Common myeloid progenitor, CD34-positive (primary cell): ENCODE measurements around the gene INSIG1.

ENCODE experiments used
- CTCF ChIA-PET: fragments of 350-600 bp; sonication (Branson Sonifier 250); formaldehyde crosslinking; loops from one replicate; lab custom pipeline; 2021; ENCODE audit warnings: antibody characterized with exemption; lab: Charles Lee
- POLR2A ChIA-PET: fragments of 350-600 bp; sonication (Branson Sonifier 250); formaldehyde crosslinking; loops from one replicate; lab custom pipeline; 2021; ENCODE audit warnings: antibody characterized with exemption; lab: Charles Lee
- DNase-seq, 3 donors: peaks; one replicate each; pipeline versions ENCODE4 v3.0.0 to v3.0.0-alpha.2; 2013
- H3K27ac ChIP-seq, 2 experiments: 1 replicate in 1 of 2; 2 replicates in 1 of 2; pipeline ENCODE4 v1.7.0; 2013; ENCODE audit warnings: inconsistent platforms in 2 of 2, low read length in 2 of 2, mild to moderate bottlenecking in 2 of 2, low read depth in 1 of 2, moderate library complexity in 1 of 2; ENCODE audit not compliant: severe bottlenecking in 2 of 2, insufficient read depth in 1 of 2, poor library complexity in 1 of 2
- H3K27me3 ChIP-seq, 5 experiments: replicated peaks in 2 of 5; 1 replicate in 3 of 5; 2 replicates in 2 of 5; pipeline versions ENCODE4 v1.6.1 to v1.7.0; 2013; ENCODE audit warnings: low read length in 4 of 5, mild to moderate bottlenecking in 2 of 5, moderate library complexity in 2 of 5, inconsistent platforms in 1 of 5; ENCODE audit not compliant: insufficient read depth in 5 of 5, control insufficient read depth in 4 of 5
- H3K36me3 ChIP-seq, 4 experiments: 1 replicate in 2 of 4; 2 replicates in 2 of 4; pipeline versions ENCODE4 v1.6.1 to v1.7.0; 2013; ENCODE audit warnings: low read length in 3 of 4, control low read depth in 1 of 4, mild to moderate bottlenecking in 1 of 4; ENCODE audit not compliant: control insufficient read depth in 4 of 4, insufficient read depth in 4 of 4
- H3K4me1 ChIP-seq, 4 experiments: 1 replicate in 3 of 4; 2 replicates in 1 of 4; pipeline versions ENCODE4 v1.6.1 to v1.7.1; 2013; ENCODE audit warnings: low read length in 3 of 4, mild to moderate bottlenecking in 3 of 4, control low read depth in 1 of 4, inconsistent platforms in 1 of 4, moderate library complexity in 1 of 4; ENCODE audit not compliant: control insufficient read depth in 4 of 4, insufficient read depth in 4 of 4; ENCODE audit errors: control extremely low read depth in 1 of 4
- H3K4me3 ChIP-seq, 7 experiments: 1 replicate in 4 of 7; 2 replicates in 3 of 7; pipeline versions ENCODE4 v1.5.1 to v1.7.0; 2013; ENCODE audit warnings: mild to moderate bottlenecking in 7 of 7, low read length in 6 of 7, moderate library complexity in 6 of 7, inconsistent platforms in 2 of 7, low read depth in 2 of 7, control low read depth in 1 of 7; ENCODE audit not compliant: insufficient read depth in 4 of 7, control insufficient read depth in 1 of 7; ENCODE audit errors: extremely low read depth in 1 of 7
- H3K9me3 ChIP-seq, 5 experiments: 1 replicate in 4 of 5; 2 replicates in 1 of 5; pipeline versions ENCODE4 v1.6.1 to v1.7.1; 2013; ENCODE audit warnings: low read length in 4 of 5, mild to moderate bottlenecking in 2 of 5, inconsistent platforms in 1 of 5, low read depth in 1 of 5, moderate library complexity in 1 of 5; ENCODE audit not compliant: control insufficient read depth in 4 of 5, insufficient read depth in 2 of 5; ENCODE audit errors: control extremely low read depth in 1 of 5
- whole genome bisulfite sequencing: methylation state at CpG from one replicate; pipeline ENCODE4 v1.1.5; 2013; ENCODE audit not compliant: insufficient coverage; 5-methylcytosine and 5-hydroxymethylcytosine counted together

The INSIG1 gene

GRCh38 chr7:155289107-155289506 is 8.6 kb upstream of the INSIG1 start:
- ChIA-PET POLR2A (no interaction called here), CTCF (interaction anchor here (0.9 to 3.6 kb wide), 3 partner anchors 8 to 13 kb away, joined by 3 to 12 read pairs (median 6); partner anchors contain the start of gene INSIG1)
- H3K27me3 ChIP-seq: no peaks in the 10 kb centered on the region
- no peak for DNase-seq
- H3K4me3 ChIP-seq: no peak overlapping the region
- peaks cover 0 to 29% (median 14%) of the 10 kb centered on the region in 4 experiments for H3K4me1 ChIP-seq
- no peak overlapping the region for H3K27ac ChIP-seq
- 100% methylated on average over 6 of the region's 7 CpGs for WGBS
- H3K9me3 ChIP-seq: peaks cover 0 to 5% (median 0%) of the 10 kb centered on the region in 5 experiments
- H3K36me3 ChIP-seq: no peaks in the 10 kb centered on the region

DNA sequence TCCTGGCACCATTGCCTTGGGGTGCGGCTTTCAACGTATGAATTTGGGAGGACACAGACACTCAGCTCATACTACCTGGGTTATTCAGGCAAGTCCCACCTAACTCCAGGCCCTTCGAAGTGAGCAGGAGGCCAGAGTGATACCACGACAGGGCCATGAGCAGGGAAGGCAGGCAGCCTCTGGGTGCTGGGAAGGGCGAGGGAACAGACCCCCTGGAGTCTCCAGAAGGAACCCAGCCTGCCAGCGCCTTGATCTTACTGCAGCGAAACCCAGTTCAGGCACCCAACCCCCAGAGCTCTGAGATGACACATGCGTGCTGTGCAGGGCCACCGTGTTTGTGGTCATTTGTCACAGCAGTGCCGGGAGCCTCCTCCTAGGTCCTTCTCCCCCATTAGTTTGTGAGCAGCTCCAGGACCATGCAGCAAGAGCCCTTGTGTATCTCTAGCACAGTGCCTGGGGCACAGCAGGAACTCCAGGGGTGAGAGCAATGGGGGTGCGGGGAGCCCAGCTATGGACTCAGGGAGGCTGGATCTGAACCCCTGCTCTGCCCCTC is 7.7 kb upstream of the INSIG1 start:
- Histone ChIP-seq H3K27ac (no peak overlapping the region), H3K36me3 (no peaks in the 10 kb centered on the region), H3K27me3 (no peaks in the 10 kb centered on the region), H3K4me3 (no peak overlapping the region), H3K9me3 (peaks cover 0 to 5% (median 0%) of the 10 kb centered on the region in 5 experiments), H3K4me1 (peaks cover 0 to 21% (median 14%) of the 10 kb centered on the region in 4 experiments)
- CTCF ChIA-PET: interaction anchor here (1.6 kb wide), 1 partner anchor 12 kb away, joined by 6 read pairs; no protein-coding TSS in a partner anchor
- WGBS: 91% methylated on average over 11 of the region's 11 CpGs
- POLR2A ChIA-PET: no interaction called here
- DNase-seq: no peak

DNA sequence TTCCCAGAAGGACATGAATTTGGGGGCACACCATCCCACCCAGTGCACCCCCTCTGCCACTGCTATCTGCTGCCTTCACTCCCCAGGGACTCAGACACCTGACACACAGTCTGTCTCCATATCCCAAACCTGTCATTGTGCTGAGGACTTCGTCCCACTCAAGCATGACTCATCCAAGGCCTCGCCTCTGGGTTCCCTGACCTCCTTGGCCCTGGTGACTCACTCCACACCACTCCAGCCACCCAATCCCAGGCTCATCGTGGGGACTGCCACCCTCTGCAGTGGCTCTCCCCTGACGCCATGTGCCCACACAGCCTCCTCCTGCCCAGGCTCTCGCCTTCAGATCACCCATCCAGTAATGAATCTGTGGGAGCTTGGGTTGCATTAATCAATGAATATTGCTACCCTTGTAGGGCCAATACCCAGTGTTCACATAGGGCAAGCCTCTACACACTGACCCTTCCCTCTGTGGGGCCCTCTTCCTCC is 6.6 kb upstream of the INSIG1 start:
- 90% methylated on average over 4 of the region's 5 CpGs for WGBS
- no peak overlapping the region for H3K4me3 ChIP-seq
- DNase-seq: peak in 1 of 3 donors; percentile 13
- POLR2A ChIA-PET: no interaction called here
- no peaks in the 10 kb centered on the region for H3K27me3 ChIP-seq
- no peaks in the 10 kb centered on the region for H3K36me3 ChIP-seq
- peaks cover 0 to 26% (median 17%) of the 10 kb centered on the region in 4 experiments for H3K4me1 ChIP-seq
- no peak overlapping the region for H3K27ac ChIP-seq
- CTCF ChIA-PET: no interaction called here
- H3K9me3 ChIP-seq: peaks cover 0 to 5% (median 0%) of the 10 kb centered on the region in 5 experiments

DNA sequence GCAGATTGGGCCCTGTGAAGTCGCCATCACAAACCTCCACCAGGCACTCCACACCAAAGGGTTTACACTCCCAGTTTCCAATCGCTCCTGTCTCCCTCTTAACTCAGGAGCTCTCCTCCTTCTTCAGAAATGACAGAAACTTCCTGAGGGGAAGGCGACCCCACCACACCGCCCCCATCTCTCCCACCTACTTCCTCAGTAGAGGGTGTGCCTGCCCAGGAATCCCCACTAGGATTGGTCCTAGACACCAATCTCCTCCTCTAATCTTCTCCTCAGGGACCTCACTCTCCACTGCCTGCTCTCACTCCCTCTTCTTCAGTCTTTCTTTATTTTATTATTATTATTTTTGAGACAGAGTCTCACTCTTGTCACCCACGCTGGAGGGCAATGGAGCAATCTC is 5.9 kb upstream of the INSIG1 start:
- DNase-seq: no peak
- WGBS: 100% methylated on average over 2 of the region's 5 CpGs
- Histone ChIP-seq H3K4me1 (peaks cover 3 to 30% (median 23%) of the 10 kb centered on the region in 4 experiments), H3K27me3 (no peaks in the 10 kb centered on the region), H3K4me3 (no peak overlapping the region), H3K27ac (no peak overlapping the region), H3K36me3 (no peaks in the 10 kb centered on the region), H3K9me3 (peaks cover 0 to 2% (median 0%) of the 10 kb centered on the region in 5 experiments)
- ChIA-PET CTCF (no interaction called here), POLR2A (no interaction called here)

DNA sequence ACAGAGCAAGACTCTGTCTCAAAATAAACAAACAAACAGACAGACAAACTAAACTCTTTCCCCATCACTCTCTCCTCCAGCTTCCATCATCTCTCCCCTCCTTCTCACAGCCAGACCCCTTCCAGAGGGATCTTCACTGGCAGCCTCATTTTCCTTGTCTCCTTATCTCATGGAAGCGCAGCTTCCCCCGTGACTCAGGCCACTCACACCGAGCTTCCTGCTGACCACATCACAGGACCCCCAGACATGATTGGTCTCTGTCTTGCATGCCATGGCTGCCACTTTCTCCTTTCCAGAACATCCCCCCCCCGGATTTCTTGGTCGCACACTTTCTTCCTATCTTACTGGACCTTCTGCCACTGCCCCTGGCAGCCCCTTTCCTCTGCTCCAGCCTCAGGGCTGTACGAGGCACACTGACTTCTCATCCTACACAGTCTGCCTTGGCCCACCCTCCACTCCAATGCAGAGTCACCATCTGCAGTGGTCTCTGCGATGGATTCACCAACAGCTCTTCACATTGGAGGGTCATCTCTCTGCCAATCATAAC is 4.9 kb upstream of the INSIG1 start:
- no peaks in the 10 kb centered on the region for H3K27me3 ChIP-seq
- POLR2A ChIA-PET: no interaction called here
- DNase-seq: no peak
- H3K9me3 ChIP-seq: no peaks in the 10 kb centered on the region
- H3K27ac ChIP-seq: no peak overlapping the region
- WGBS: 98% methylated on average over 7 of the region's 7 CpGs
- CTCF ChIA-PET: interaction anchor here (1.5 to 1.6 kb wide), 2 partner anchors 51 to 88 kb away, joined by 4 read pairs; no protein-coding TSS in a partner anchor
- H3K36me3 ChIP-seq: no peaks in the 10 kb centered on the region
- H3K4me3 ChIP-seq: no peak overlapping the region
- peaks cover 3 to 25% (median 18%) of the 10 kb centered on the region in 4 experiments for H3K4me1 ChIP-seq

DNA sequence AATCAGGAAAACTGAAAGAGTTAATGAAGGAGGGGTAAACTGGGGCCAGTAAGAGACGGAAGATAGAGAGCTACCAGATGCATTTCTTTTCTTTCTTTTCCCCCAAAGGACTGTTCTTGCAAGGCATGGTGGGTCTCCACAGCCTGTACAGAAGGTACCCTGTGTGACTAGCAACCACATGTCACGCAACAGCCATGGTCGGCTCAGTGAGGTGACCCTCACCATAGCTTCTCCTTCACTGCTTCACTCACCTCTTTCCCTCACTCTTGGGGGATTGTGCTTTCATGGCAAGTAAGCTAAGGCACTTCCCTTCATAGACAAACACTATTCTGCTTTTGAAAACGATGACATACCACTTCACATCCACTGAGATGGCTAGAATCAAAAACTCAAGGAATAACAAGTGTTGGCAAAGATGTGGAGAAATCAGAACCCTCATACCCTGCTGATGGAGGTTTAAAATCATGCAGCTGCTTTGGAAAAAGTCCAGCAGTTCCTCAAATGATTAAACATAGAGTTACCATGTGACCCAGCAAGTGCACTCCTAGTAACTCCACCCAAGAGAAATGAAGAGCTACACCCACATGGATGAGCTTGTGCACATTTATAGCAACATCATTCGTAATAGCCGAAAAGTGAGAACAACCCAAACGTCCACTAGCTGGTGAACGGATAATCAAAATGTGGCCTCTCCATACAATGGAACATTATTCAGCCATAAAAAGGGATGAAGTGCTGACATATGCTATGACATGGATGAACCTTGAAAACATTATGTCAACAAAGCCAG is 3.8 kb upstream of the INSIG1 start:
- ChIA-PET POLR2A (no interaction called here), CTCF (interaction anchor here (1.1 to 2.7 kb wide), 6 partner anchors 11 to 100 kb away, joined by 3 to 7 read pairs (median 4); no protein-coding TSS in a partner anchor)
- H3K36me3 ChIP-seq: no peaks in the 10 kb centered on the region
- H3K9me3 ChIP-seq: no peaks in the 10 kb centered on the region
- no peak overlapping the region for H3K4me3 ChIP-seq
- no peaks in the 10 kb centered on the region for H3K27me3 ChIP-seq
- no peak overlapping the region for H3K27ac ChIP-seq
- peaks cover 3 to 22% (median 21%) of the 10 kb centered on the region in 4 experiments for H3K4me1 ChIP-seq
- WGBS: 95% methylated on average over 3 of the region's 8 CpGs
- no peak for DNase-seq
